Calu3 (cell line): ENCODE measurements around the gene DLGAP1. TPM values are rescaled to one million over a fixed set of nuclear protein-coding genes. Genes with fewer than 3 reads are reported as not detected.

Experiments used
- BruUV-seq: library from RNA; stranded (reverse); fragments of 400-500 nt; replicated peaks from 2 replicates; lab custom pipeline; 2021; lab: Mats Ljungman, UMichigan
- CTCF ChIA-PET: fragments of 300-600 bp; sonication (Branson Sonifier 250); formaldehyde crosslinking; loops from one replicate; lab custom pipeline; 2022; ENCODE audit warnings: antibody characterized with exemption; lab: Charles Lee
- DNase-seq: peaks from one replicate; pipeline ENCODE4 v3.0.0; 2022
- H3K27ac Mint-ChIP-seq: one replicate; pipeline ENCODE4 v1.8.0; 2022; ENCODE audit warnings: mixed read lengths; ENCODE audit not compliant: unreplicated experiment
- H3K27me3 Mint-ChIP-seq: one replicate; pipeline ENCODE4 v1.8.0; 2022; ENCODE audit warnings: mixed read lengths; ENCODE audit not compliant: unreplicated experiment
- H3K36me3 Mint-ChIP-seq: one replicate; pipeline ENCODE4 v1.8.0; 2022; ENCODE audit warnings: mild to moderate bottlenecking, moderate library complexity, mixed read lengths; ENCODE audit not compliant: insufficient read depth, unreplicated experiment
- H3K4me1 Mint-ChIP-seq: one replicate; pipeline ENCODE4 v1.8.0; 2022; ENCODE audit warnings: mild to moderate bottlenecking, low read depth, mixed read lengths; ENCODE audit not compliant: unreplicated experiment
- H3K4me3 Mint-ChIP-seq: one replicate; pipeline ENCODE4 v1.8.0; 2022; ENCODE audit warnings: mild to moderate bottlenecking, low read depth, moderate library complexity, mixed read lengths; ENCODE audit not compliant: unreplicated experiment
- H3K9me3 Mint-ChIP-seq: one replicate; pipeline ENCODE4 v1.8.0; 2022; ENCODE audit warnings: low read depth, mixed read lengths; ENCODE audit not compliant: unreplicated experiment
- intact Hi-C: fragments of 100-400 bp; cut with micrococcal nuclease; formaldehyde crosslinking; loops from one replicate; pipeline ENCODE4 v1.10.0; 2022; ENCODE audit not compliant: unreplicated experiment
- total RNA-seq: library from RNA; stranded (reverse); gene quantifications from 2 replicates; pipeline ENCODE4 v1.2.3, GENCODE V29; 2022
- TF ChIP-seq, protein P1 (sequence below): fragments of 200-600 bp; IDR thresholded peaks from one replicate; pipeline ENCODE4 v1.8.0; 2022; ENCODE audit warnings: antibody characterized with exemption; ENCODE audit not compliant: unreplicated experiment

The DLGAP1 gene
- total RNA-seq, 1 experiment from 2014 or later = 9.0 TPM

DNA sequence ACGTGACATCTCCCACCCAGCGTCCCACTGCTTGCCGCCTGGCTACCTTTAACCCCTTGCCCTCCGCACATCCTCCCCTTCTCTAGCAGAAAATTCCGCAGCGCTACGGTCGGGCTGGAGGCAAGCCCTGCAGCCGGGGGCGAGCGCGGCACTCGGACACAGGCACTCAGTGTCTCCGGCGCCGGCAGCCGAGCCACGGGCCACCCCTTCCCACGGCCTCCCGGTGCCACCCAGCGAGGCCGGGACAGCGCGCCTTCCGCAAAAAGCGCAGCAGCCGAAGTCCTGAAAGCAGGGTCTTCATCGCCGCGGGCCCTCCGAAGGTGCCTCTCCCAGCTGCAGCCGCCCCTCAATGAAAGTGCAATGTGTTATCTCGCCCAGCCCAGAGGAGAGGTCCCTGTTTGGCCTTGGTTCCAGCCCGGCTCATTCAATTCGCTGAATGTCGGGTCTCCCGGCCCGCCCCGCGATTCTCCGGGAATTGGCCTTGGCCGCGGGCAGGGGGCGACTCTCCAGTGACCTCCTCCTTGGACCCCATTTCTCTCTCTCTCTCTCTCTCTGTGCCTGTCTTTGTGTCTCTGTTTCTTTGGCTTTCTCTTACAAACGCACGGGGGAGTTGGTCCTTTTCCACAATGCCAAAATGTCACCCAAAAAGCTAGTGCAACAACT lies 1.1 kb downstream of the DLGAP1 start:
- CTCF ChIA-PET = no interaction called here
- BruUV-seq = no TSS peak
- Mint-ChIP-seq H3K27me3 (no peaks in the 10 kb centered on the region), H3K36me3 (peaks cover 16% of the 10 kb centered on the region), H3K4me1 (peaks cover 18% of the 10 kb centered on the region), H3K9me3 (peaks cover 2% of the 10 kb centered on the region), H3K4me3 (peak overlapping the region; percentile 72), H3K27ac (no peak overlapping the region)
- no peak for DNase-seq
- TF ChIP-seq, protein P1, sequence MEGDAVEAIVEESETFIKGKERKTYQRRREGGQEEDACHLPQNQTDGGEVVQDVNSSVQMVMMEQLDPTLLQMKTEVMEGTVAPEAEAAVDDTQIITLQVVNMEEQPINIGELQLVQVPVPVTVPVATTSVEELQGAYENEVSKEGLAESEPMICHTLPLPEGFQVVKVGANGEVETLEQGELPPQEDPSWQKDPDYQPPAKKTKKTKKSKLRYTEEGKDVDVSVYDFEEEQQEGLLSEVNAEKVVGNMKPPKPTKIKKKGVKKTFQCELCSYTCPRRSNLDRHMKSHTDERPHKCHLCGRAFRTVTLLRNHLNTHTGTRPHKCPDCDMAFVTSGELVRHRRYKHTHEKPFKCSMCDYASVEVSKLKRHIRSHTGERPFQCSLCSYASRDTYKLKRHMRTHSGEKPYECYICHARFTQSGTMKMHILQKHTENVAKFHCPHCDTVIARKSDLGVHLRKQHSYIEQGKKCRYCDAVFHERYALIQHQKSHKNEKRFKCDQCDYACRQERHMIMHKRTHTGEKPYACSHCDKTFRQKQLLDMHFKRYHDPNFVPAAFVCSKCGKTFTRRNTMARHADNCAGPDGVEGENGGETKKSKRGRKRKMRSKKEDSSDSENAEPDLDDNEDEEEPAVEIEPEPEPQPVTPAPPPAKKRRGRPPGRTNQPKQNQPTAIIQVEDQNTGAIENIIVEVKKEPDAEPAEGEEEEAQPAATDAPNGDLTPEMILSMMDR = no peak
- intact Hi-C loops = loop anchor here (10.0 kb wide), 1 partner anchor 601 kb away; no protein-coding TSS in a partner anchor

DNA sequence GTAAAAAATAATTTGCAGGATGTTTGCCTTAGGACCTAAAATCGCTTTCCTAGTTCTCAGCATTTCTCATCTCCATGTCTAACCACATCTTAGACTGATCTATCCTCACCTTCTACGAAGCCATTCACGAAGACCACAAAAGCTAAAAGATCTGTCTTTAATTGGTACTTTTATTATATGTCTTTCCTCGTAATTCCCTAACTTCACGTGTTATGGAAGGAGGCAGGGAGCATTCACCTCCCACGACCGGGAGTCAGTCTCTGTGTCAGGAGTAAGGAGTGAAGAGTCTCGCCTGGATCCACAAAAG lies 1.6 kb downstream of the DLGAP1 start:
- Mint-ChIP-seq H3K27ac (no peak overlapping the region), H3K4me3 (peak overlapping the region; percentile 72), H3K27me3 (no peaks in the 10 kb centered on the region), H3K36me3 (peaks cover 16% of the 10 kb centered on the region), H3K4me1 (peaks cover 18% of the 10 kb centered on the region), H3K9me3 (no peaks in the 10 kb centered on the region)
- intact Hi-C loops = loop anchor here (10.0 kb wide), 1 partner anchor 601 kb away; no protein-coding TSS in a partner anchor
- no peak for DNase-seq
- TF ChIP-seq, protein P1 = no peak
- no TSS peak for BruUV-seq
- CTCF ChIA-PET = no interaction called here

DNA sequence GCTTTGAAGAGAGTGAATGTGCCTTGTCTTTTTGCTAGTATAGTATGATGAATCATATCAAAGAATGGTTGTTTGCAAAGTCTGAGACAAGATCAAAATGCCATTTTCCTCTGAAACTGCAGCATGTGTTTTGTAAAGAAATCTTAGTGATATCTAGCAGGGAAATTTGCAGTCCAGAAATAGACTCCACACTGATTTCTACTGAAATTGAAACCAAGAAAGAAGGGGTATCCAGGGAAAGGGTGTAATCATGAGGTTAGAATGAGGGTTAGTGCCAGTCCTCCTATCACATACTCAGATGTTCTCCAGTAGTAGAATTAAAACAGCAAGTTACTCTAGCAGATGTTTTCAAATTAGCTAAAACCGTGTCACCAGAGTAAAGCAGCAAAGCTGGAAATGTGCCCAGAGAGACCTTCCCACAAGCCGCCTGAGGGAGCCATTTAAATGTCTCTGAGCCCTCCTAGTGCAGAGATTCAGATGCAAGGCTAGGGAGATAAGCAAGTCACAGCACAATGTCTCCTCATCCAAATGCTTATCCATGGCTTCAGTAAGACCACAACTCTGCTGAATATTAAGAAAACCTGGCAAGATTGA lies 4.9 kb downstream of the DLGAP1 start:
- intact Hi-C loops = loop anchor here (10.0 kb wide), 1 partner anchor 605 kb away; no protein-coding TSS in a partner anchor
- CTCF ChIA-PET = interaction anchor here (1.2 kb wide), 1 partner anchor 573 kb away, joined by 3 read pairs; no protein-coding TSS in a partner anchor
- no TSS peak for BruUV-seq
- peaks cover 18% of the 10 kb centered on the region for H3K4me1 Mint-ChIP-seq
- no peak overlapping the region for H3K4me3 Mint-ChIP-seq
- TF ChIP-seq, protein P1 = no peak
- H3K27me3 Mint-ChIP-seq = no peaks in the 10 kb centered on the region
- no peak for DNase-seq
- H3K27ac Mint-ChIP-seq = no peak overlapping the region
- H3K36me3 Mint-ChIP-seq = peaks cover 16% of the 10 kb centered on the region
- H3K9me3 Mint-ChIP-seq = no peaks in the 10 kb centered on the region

DNA sequence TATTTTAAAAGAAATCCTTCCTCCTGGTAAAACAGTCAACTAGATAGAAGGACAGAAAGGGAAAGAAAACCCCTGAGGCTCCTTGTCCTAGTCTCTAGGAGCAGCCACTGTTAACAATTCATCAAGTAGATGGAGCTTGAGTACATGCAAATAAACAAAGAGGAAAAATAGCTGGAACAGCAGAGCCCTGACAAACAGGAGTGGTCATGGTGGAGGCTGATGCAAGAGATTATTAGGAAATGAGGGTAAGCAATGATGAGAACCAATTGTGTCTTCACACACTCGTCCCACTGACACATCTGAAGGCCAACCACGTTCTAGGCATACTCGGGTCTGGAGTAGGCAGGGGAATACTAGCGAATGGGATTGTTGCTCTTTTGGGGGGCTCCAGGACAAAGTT lies 9.2 kb downstream of the DLGAP1 start:
- no TSS peak for BruUV-seq
- H3K9me3 Mint-ChIP-seq = no peaks in the 10 kb centered on the region
- no peaks in the 10 kb centered on the region for H3K27me3 Mint-ChIP-seq
- H3K4me1 Mint-ChIP-seq = peaks cover 24% of the 10 kb centered on the region
- intact Hi-C loops = no loop called here
- no peak for DNase-seq
- H3K27ac Mint-ChIP-seq = no peak overlapping the region
- no peak overlapping the region for H3K4me3 Mint-ChIP-seq
- TF ChIP-seq, protein P1 = no peak
- no peaks in the 10 kb centered on the region for H3K36me3 Mint-ChIP-seq
- CTCF ChIA-PET = no interaction called here
